GM18858 (cell line): Measurements from ENCODE around the gene MXRA7.
"Not testable (repeated sequence)": the region's sequence is repeated elsewhere in the genome, so short reads cannot be mapped to it uniquely, and the experiment has no call there.

Source experiments
- ATAC-seq: cut with Tn5 transposase; IDR thresholded peaks from one replicate; pipeline ENCODE4 v1.9.1; 2021; ENCODE audit not compliant: unreplicated experiment

MXRA7 gene

GRCh38 chr17:76716146-76716838, 5.5 kb upstream of the MXRA7 start:
- no peak for ATAC-seq

- ATAC-seq = no peak
These were observed 4.7 kb upstream of the MXRA7 start for GRCh38 chr17:76715496-76715830.

- no peak for ATAC-seq
These were observed 4.2 kb upstream of the MXRA7 start for GRCh38 chr17:76714822-76715495.

GRCh38 chr17:76714336-76714735, 3.6 kb upstream of the MXRA7 start:
- no peak for ATAC-seq

- no peak for ATAC-seq
These were observed 3.0 kb upstream of the MXRA7 start for GRCh38 chr17:76713765-76714164.

GRCh38 chr17:76712321-76712720, 1.6 kb upstream of the MXRA7 start:
- ATAC-seq = not testable (repeated sequence)

GRCh38 chr17:76709951-76710862, 558 bp downstream of the MXRA7 start:
- ATAC-seq = not testable (repeated sequence)

GRCh38 chr17:76709077-76709950, 1.5 kb downstream of the MXRA7 start:
- no peak for ATAC-seq

GRCh38 chr17:76707985-76708807, 2.6 kb downstream of the MXRA7 start:
- no peak for ATAC-seq

- no peak for ATAC-seq
These were observed 3.9 kb downstream of the MXRA7 start for GRCh38 chr17:76706817-76707216.

GRCh38 chr17:76704805-76705204, 6.0 kb downstream of the MXRA7 start:
- no peak for ATAC-seq

GRCh38 chr17:76702941-76703637, 7.7 kb downstream of the MXRA7 start:
- no peak for ATAC-seq

GRCh38 chr17:76702076-76702475, 8.7 kb downstream of the MXRA7 start:
- no peak for ATAC-seq

- ATAC-seq = no peak
These were observed 9.2 kb downstream of the MXRA7 start for GRCh38 chr17:76701471-76701967.

- ATAC-seq = no peak
These were observed 9.9 kb downstream of the MXRA7 start for GRCh38 chr17:76700617-76701470.

- no peak for ATAC-seq
These were observed 10.5 kb downstream of the MXRA7 start for GRCh38 chr17:76700270-76700616.

GRCh38 chr17:76698466-76698977, 12.2 kb downstream of the MXRA7 start:
- not testable (repeated sequence) for ATAC-seq
